ENCODE results near the gene ARPC5.

ARPC5 gene

DNA sequence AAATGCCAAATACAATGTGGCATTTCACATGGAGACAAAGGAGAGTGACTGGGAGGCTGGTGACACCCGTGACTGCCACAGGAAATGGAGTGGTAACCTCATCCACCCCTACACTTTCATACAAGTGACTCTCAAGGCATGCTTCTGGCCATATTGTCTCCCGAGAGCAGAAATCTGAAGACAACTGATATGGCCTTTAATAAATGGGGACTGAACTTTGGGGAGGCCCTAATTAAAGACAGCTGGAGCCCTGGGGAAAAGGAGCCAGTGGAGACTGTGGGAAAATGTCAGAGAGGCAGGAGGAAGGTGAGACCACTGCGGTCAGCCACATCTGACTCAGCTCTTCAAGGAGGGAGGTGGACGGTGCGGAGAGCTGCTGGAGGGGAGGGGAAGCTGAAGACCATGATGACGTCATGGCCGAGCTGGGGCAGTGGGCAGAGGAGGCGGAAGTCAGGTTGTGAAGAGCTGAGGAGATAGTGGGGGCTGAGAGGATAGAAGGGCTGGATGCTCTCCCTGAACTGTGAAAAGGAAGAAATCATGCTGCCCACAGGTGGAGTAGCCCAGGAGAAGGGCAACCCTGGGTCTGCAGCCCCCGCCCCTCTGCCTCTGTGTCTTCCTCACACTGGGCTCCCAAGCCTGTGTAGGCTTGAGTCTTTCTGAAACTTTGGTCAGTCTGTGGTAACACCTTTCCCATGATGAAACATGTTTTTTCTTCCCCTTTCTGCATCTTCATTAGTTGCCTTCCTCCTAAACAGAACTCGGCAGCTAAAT is 31.4 kb downstream of the ARPC5 start:
- no peaks in the 10 kb centered on the region for H3K36me3 ChIP-seq (ENCODE audit: control insufficient read depth, insufficient read depth, low read length)
- H3K4me3 ChIP-seq (ENCODE audit: low read length) = no peak overlapping the region
- H3K27ac ChIP-seq (ENCODE audit: low read depth, low read length) = no peak overlapping the region
- no peaks in the 10 kb centered on the region for H3K27me3 ChIP-seq (ENCODE audit: control insufficient read depth, insufficient read depth, low read length)
- peaks cover 5% of the 10 kb centered on the region for H3K4me1 ChIP-seq (ENCODE audit: control insufficient read depth, insufficient read depth, low read length)
- H3K9ac ChIP-seq (ENCODE audit: low read length) = no peak overlapping the region

DNA sequence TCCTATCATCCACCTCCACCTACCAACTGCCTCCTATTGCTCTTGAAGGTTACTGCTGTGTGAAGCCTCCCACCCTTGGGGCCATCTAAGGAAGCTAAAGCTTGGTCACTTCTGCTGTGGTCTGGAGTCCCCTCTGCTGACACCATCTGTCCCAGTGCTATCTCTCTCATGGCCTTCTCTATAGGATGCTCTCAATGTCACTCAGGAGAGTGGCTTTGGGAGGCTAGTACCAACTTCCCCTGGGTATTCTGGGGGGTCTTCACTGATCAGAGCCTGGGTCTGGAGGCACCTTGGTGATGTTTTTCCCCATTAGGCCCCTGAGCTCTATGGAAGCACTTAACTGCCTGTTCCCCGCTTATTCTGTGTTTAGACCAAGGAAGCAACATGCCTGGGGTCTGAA is 33.1 kb downstream of the ARPC5 start:
- Histone ChIP-seq H3K27me3 (ENCODE audit: control insufficient read depth, insufficient read depth, low read length) (no peaks in the 10 kb centered on the region), H3K9ac (ENCODE audit: low read length) (no peak overlapping the region)

DNA sequence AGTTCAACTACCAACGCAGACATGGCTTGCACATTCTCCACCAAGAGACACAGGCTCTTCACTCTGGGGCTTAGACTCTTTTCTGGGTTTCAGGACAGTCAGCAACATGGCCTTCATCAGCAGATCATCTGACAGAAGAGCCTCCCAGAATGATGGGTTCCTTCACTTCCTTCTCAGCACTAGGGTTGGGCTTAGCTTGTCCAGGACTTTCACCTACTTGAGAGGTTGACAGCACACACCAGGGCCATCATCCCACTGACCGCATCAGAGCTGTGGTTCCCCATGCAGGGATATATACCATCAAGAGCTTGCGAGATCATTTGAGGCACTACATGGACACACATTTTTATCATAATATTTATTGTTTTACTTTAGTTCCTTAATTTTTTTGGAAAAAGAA is 34.9 kb downstream of the ARPC5 start:
- Histone ChIP-seq H3K9ac (ENCODE audit: low read length) (no peak overlapping the region), H3K4me1 (ENCODE audit: control insufficient read depth, insufficient read depth, low read length) (peaks cover 16% of the 10 kb centered on the region), H3K36me3 (ENCODE audit: control insufficient read depth, insufficient read depth, low read length) (no peaks in the 10 kb centered on the region), H3K27me3 (ENCODE audit: control insufficient read depth, insufficient read depth, low read length) (no peaks in the 10 kb centered on the region), H3K27ac (ENCODE audit: low read depth, low read length) (no peak overlapping the region), H3K4me3 (ENCODE audit: low read length) (no peak overlapping the region)

More for the DNA sequence above, 33.1 kb downstream of the ARPC5 start:
- Histone ChIP-seq H3K36me3 (ENCODE audit: control insufficient read depth, insufficient read depth, low read length) (no peaks in the 10 kb centered on the region), H3K4me1 (ENCODE audit: control insufficient read depth, insufficient read depth, low read length) (peaks cover 15% of the 10 kb centered on the region), H3K27ac (ENCODE audit: low read depth, low read length) (no peak overlapping the region), H3K4me3 (ENCODE audit: low read length) (no peak overlapping the region)

GRCh38 chr1:183600136-183600535 is 35.4 kb downstream of the ARPC5 start:
- H3K9ac ChIP-seq (ENCODE audit: low read length) = no peak overlapping the region
- H3K27me3 ChIP-seq (ENCODE audit: control insufficient read depth, insufficient read depth, low read length) = no peaks in the 10 kb centered on the region
- no peak overlapping the region for H3K27ac ChIP-seq (ENCODE audit: low read depth, low read length)
- peaks cover 16% of the 10 kb centered on the region for H3K4me1 ChIP-seq (ENCODE audit: control insufficient read depth, insufficient read depth, low read length)
- H3K36me3 ChIP-seq (ENCODE audit: control insufficient read depth, insufficient read depth, low read length) = no peaks in the 10 kb centered on the region
- H3K4me3 ChIP-seq (ENCODE audit: low read length) = no peak overlapping the region

DNA sequence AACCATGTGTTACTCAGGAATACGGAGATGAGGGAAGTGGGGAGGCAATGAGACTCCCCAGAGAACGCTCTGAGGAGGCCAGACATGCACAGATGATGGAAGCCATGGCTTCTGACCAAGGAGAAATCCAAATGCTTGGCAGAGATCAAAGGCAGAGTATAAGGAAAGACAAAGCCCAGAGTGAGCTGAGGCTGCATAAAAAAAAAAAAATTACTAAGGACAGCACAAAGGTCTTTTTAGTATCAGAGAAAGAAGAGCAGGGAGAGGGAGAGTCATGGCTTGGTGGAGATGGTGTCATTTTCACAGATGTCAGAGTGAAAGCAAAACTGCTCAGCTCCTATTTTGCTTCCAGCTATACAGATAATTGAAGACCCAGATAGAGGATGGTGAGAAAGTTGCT is 37.2 kb downstream of the ARPC5 start:
- H3K4me1 ChIP-seq (ENCODE audit: control insufficient read depth, insufficient read depth, low read length) = peaks cover 16% of the 10 kb centered on the region
- H3K9ac ChIP-seq (ENCODE audit: low read length) = no peak overlapping the region
- no peaks in the 10 kb centered on the region for H3K36me3 ChIP-seq (ENCODE audit: control insufficient read depth, insufficient read depth, low read length)
- H3K27ac ChIP-seq (ENCODE audit: low read depth, low read length) = peak overlapping the region; percentile 76
- no peaks in the 10 kb centered on the region for H3K27me3 ChIP-seq (ENCODE audit: control insufficient read depth, insufficient read depth, low read length)
- no peak overlapping the region for H3K4me3 ChIP-seq (ENCODE audit: low read length)

DNA sequence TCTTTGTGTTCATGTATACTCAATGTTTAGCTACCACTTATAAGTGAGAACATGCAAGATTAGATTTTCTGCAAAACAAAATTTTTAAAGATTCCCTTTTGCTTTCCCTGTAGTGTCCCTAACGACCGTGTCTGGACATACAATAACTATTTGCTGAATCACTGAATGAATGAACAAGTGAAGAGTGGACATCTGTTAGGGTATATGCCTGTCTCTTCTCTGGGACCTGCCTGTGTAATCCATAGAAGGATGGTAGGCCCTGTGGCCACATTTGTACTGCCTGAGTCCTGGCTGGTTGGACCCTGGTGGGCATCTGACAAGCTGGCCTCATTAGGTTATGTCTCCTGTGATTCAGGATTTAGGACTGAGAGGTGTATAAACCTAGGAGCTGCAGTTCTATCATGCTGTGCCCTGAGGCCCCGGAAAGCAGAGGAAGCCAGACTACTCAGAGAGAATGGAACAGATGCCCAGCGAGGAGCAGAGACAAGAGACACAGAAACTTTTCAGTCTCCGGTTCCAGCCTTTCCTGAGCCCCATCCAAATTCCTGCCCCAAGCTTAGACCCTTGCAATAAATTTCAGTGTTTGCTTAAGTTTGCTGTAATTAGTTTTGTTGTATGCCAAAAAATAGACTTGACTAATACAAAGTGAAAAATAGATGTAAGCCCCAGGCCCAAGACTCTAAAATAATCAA is 37.8 kb downstream of the ARPC5 start:
- H3K27ac ChIP-seq (ENCODE audit: low read depth, low read length) = peak overlapping the region; percentile 76
- H3K9ac ChIP-seq (ENCODE audit: low read length) = no peak overlapping the region
- peaks cover 16% of the 10 kb centered on the region for H3K4me1 ChIP-seq (ENCODE audit: control insufficient read depth, insufficient read depth, low read length)
- H3K27me3 ChIP-seq (ENCODE audit: control insufficient read depth, insufficient read depth, low read length) = no peaks in the 10 kb centered on the region
- H3K36me3 ChIP-seq (ENCODE audit: control insufficient read depth, insufficient read depth, low read length) = no peaks in the 10 kb centered on the region
- no peak overlapping the region for H3K4me3 ChIP-seq (ENCODE audit: low read length)

GRCh38 chr1:183596500-183596899 is 39.1 kb downstream of the ARPC5 start:
- peaks cover 16% of the 10 kb centered on the region for H3K4me1 ChIP-seq (ENCODE audit: control insufficient read depth, insufficient read depth, low read length)

GRCh38 chr1:183595537-183595936 is 40.0 kb downstream of the ARPC5 start:
- H3K27ac ChIP-seq (ENCODE audit: low read depth, low read length) = no peak overlapping the region
- H3K9ac ChIP-seq (ENCODE audit: low read length) = no peak overlapping the region
- H3K27me3 ChIP-seq (ENCODE audit: control insufficient read depth, insufficient read depth, low read length) = no peaks in the 10 kb centered on the region

More at GRCh38 chr1:183596500-183596899, 39.1 kb downstream of the ARPC5 start:
- Histone ChIP-seq H3K4me3 (ENCODE audit: low read length) (no peak overlapping the region), H3K27ac (ENCODE audit: low read depth, low read length) (no peak overlapping the region), H3K36me3 (ENCODE audit: control insufficient read depth, insufficient read depth, low read length) (no peaks in the 10 kb centered on the region), H3K9ac (ENCODE audit: low read length) (no peak overlapping the region), H3K27me3 (ENCODE audit: control insufficient read depth, insufficient read depth, low read length) (no peaks in the 10 kb centered on the region)

DNA sequence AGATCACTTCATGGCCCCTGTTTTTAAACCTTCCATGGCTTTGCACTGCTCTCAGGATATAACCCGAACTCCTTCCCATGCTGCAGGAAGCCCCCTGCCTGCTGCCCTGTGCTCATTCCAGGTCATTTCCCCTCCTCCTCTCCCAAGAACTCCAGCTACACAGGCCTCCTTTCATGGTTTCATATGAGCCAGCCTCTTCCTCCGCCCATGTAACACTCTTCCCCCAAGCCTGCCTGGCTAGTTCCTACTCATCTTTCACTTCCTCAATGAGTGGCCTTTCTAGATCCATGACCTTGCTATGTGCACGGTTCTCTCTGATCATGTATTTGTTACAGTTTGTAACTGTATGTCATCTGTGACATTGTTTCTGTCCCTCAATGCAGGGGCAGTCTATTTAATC is 42.2 kb downstream of the ARPC5 start:
- Histone ChIP-seq H3K9ac (ENCODE audit: low read length) (no peak overlapping the region), H3K36me3 (ENCODE audit: control insufficient read depth, insufficient read depth, low read length) (no peaks in the 10 kb centered on the region), H3K4me1 (ENCODE audit: control insufficient read depth, insufficient read depth, low read length) (peaks cover 10% of the 10 kb centered on the region), H3K4me3 (ENCODE audit: low read length) (no peak overlapping the region), H3K27me3 (ENCODE audit: control insufficient read depth, insufficient read depth, low read length) (no peaks in the 10 kb centered on the region), H3K27ac (ENCODE audit: low read depth, low read length) (no peak overlapping the region)

More at GRCh38 chr1:183595537-183595936, 40.0 kb downstream of the ARPC5 start:
- no peaks in the 10 kb centered on the region for H3K36me3 ChIP-seq (ENCODE audit: control insufficient read depth, insufficient read depth, low read length)
- H3K4me3 ChIP-seq (ENCODE audit: low read length) = no peak overlapping the region
- H3K4me1 ChIP-seq (ENCODE audit: control insufficient read depth, insufficient read depth, low read length) = peaks cover 16% of the 10 kb centered on the region

DNA sequence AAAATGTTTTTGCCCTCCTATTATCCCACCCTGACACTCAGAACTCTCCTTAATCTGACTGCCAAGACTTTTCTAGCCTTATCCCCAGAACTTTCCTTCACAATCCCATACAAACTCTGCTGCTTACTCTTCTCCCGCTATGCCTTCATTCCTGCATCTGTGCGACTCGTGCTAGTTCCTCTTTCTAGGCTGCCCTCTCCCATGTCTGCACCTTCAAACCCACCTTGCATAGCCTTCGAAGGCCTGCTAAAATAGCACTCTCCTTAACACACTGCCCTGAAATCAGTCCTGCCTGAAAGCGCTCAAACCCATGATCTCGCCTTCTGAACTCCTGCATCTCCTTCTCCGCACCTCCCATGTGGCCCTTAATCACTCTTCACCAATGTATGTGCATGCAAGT is 42.9 kb downstream of the ARPC5 start:
- no peaks in the 10 kb centered on the region for H3K27me3 ChIP-seq (ENCODE audit: control insufficient read depth, insufficient read depth, low read length)
- H3K36me3 ChIP-seq (ENCODE audit: control insufficient read depth, insufficient read depth, low read length) = no peaks in the 10 kb centered on the region
- H3K4me3 ChIP-seq (ENCODE audit: low read length) = no peak overlapping the region
- peaks cover 4% of the 10 kb centered on the region for H3K4me1 ChIP-seq (ENCODE audit: control insufficient read depth, insufficient read depth, low read length)
- no peak overlapping the region for H3K9ac ChIP-seq (ENCODE audit: low read length)
- H3K27ac ChIP-seq (ENCODE audit: low read depth, low read length) = no peak overlapping the region

GRCh38 chr1:183590244-183591191 is 45.1 kb downstream of the ARPC5 start, which contains the start of gene NCF2:
NCF2 (minus strand) TSS chr1:183590459; CDS start chr1:183590329, 130 bp downstream.
- H3K4me1 ChIP-seq (ENCODE audit: control insufficient read depth, insufficient read depth, low read length) = no peaks in the 10 kb centered on the region
- no peak within 1 kb of the TSS for H3K4me3 ChIP-seq (ENCODE audit: low read length)
- H3K27me3 ChIP-seq (ENCODE audit: control insufficient read depth, insufficient read depth, low read length) = no peaks in the 10 kb centered on the region
- no peaks in the 10 kb centered on the region for H3K36me3 ChIP-seq (ENCODE audit: control insufficient read depth, insufficient read depth, low read length)
- H3K9ac ChIP-seq (ENCODE audit: low read length) = no peak within 1 kb of the TSS
- H3K27ac ChIP-seq (ENCODE audit: low read depth, low read length) = no peak within 1 kb of the TSS

DNA sequence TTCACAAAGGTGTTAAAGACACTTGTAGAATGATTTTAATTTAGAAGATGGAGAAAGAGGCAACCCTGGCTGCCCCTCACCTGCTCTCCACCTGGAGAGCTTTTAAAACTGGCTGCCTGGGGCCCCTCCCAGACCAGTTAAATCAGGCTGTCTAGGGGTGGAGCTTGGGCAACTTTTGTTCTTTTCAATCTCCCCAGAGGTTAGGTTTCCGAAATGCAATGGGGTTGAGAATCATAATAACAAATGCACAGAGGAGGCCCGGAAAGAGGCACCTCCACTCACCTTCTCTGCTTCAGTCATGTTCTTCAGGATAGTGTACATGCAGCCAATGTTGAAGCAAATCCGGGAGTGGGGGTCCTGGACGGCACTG is 45.7 kb downstream of the ARPC5 start:
- H3K4me3 ChIP-seq (ENCODE audit: low read length) = no peak overlapping the region
- no peak overlapping the region for H3K27ac ChIP-seq (ENCODE audit: low read depth, low read length)
- H3K27me3 ChIP-seq (ENCODE audit: control insufficient read depth, insufficient read depth, low read length) = no peaks in the 10 kb centered on the region
- H3K9ac ChIP-seq (ENCODE audit: low read length) = no peak overlapping the region
- no peaks in the 10 kb centered on the region for H3K36me3 ChIP-seq (ENCODE audit: control insufficient read depth, insufficient read depth, low read length)
- H3K4me1 ChIP-seq (ENCODE audit: control insufficient read depth, insufficient read depth, low read length) = no peaks in the 10 kb centered on the region

All from rectal smooth muscle tissue (tissue), 1 donor.